Measurements from ENCODE around the gene RNF123.
A peak's percentile ranks its signal among the peaks of the same experiment; 100 is the strongest.

Gene RNF123

GRCh38 chr3:49703956-49704355 is 14.6 kb downstream of the RNF123 start:
- no peak overlapping the region for H3K4me3 ChIP-seq (ENCODE audit: low read length)
- TF ChIP-seq CTCF (conservative IDR thresholded peaks at IDR 0.05; ENCODE audit: low read length) = no peak
- DNase-seq (ENCODE audit: low read depth) = no peak

- DNase-seq (ENCODE audit: low read depth) = no peak
- no peak overlapping the region for H3K4me3 ChIP-seq (ENCODE audit: low read length)
- TF ChIP-seq CTCF (conservative IDR thresholded peaks at IDR 0.05; ENCODE audit: low read length) = no peak
These were observed 15.3 kb downstream of the RNF123 start for GRCh38 chr3:49704629-49705028.

- no peak for DNase-seq (ENCODE audit: low read depth)
- no peak for TF ChIP-seq CTCF (conservative IDR thresholded peaks at IDR 0.05; ENCODE audit: low read length)
- H3K4me3 ChIP-seq (ENCODE audit: low read length) = no peak overlapping the region
These were observed 16.1 kb downstream of the RNF123 start for GRCh38 chr3:49705390-49705960.

GRCh38 chr3:49706456-49707112 is 17.2 kb downstream of the RNF123 start:
- DNase-seq (ENCODE audit: low read depth) = no peak
- H3K4me3 ChIP-seq (ENCODE audit: low read length) = no peak overlapping the region
- no peak for TF ChIP-seq CTCF (conservative IDR thresholded peaks at IDR 0.05; ENCODE audit: low read length)

- peak; percentile 20 for DNase-seq (ENCODE audit: low read depth)
- no peak for TF ChIP-seq CTCF (conservative IDR thresholded peaks at IDR 0.05; ENCODE audit: low read length)
- H3K4me3 ChIP-seq (ENCODE audit: low read length) = no peak overlapping the region
These were observed 17.7 kb downstream of the RNF123 start for GRCh38 chr3:49707113-49707480.

GRCh38 chr3:49709852-49710251 is 20.5 kb downstream of the RNF123 start:
- no peak overlapping the region for H3K4me3 ChIP-seq (ENCODE audit: low read length)
- no peak for TF ChIP-seq CTCF (conservative IDR thresholded peaks at IDR 0.05; ENCODE audit: low read length)
- no peak for DNase-seq (ENCODE audit: low read depth)

- no peak overlapping the region for H3K4me3 ChIP-seq (ENCODE audit: low read length)
- no peak for DNase-seq (ENCODE audit: low read depth)
- no peak for TF ChIP-seq CTCF (conservative IDR thresholded peaks at IDR 0.05; ENCODE audit: low read length)
These were observed 22.1 kb downstream of the RNF123 start for GRCh38 chr3:49711489-49711888.
